ENCODE results near the gene EVI5L. TPM values are rescaled to one million over a fixed set of nuclear protein-coding genes. Genes with fewer than 3 reads are reported as not detected.

The EVI5L gene
- total and polyA plus RNA-seq, 2 of the 13 experiments (the other 11 are each of a cell fraction or from before 2014, with no cell fraction given), result 1.7 to 2.4 TPM

DNA sequence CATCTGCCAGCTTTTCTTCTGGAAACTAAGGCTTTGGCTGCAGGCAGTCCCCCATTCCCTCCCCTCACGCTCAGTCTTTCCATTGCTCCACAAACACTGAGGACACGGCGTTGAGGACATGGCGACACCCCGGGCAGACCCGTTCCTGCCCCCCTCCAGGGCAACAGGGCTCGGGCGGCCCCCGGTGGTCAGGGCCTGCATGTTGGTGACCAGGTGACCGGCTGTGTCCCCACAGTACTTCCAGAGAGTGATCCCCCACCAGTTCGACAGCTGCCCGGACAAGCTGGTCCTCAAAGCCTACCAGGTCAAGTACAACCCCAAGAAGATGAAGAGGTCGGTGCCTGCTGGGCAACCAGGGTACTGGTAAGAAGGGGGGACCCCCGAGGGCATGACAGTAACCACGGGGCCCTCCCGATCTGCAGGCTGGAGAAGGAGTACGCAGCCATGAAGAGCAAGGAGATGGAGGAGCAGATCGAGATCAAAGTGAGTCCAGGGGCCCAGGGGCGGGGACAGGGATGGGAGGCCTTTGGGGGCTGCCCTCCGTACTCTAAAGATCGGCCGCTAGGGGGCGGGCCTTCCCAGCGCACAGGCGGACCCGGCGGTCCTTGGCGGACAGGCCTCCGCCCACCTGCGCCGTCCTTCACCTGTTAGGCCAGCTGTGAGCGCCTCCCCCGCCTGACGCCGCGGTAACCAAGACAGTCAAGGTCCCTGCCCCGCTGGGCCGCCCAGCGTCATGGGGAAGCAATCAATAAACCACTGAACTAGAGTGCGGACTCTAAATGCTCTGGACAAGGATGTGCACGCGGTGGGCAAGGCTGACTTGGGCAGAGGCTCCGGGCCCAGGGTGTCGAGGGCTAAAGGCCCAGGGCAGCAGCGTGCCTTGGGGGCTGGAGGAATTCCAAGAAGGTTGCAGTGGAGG, 23.1 kb downstream of the EVI5L start (continued):
- TF ChIP-seq ZNF326 (CRISPR knock-in tag; IDR thresholded peaks at IDR 0.05; ENCODE audit: borderline replicate concordance) (no peak), TRIM24 (CRISPR knock-in tag; IDR thresholded peaks at IDR 0.05) (no peak), PBX3 (CRISPR knock-in tag; IDR thresholded peaks at IDR 0.05; ENCODE audit: borderline replicate concordance) (0 out of 2 replicates have a peak, but pooled peaks have one; percentile 50), ZBTB33 (CRISPR knock-in tag; IDR thresholded peaks at IDR 0.05) (peak; percentile 61; the same call in 1 of the 2 replicates), MTA1 (CRISPR knock-in tag; IDR thresholded peaks at IDR 0.05; ENCODE audit: borderline replicate concordance) (peak; percentile 99), ZBTB7A (CRISPR knock-in tag; IDR thresholded peaks at IDR 0.05) (peak; percentile 92), ZNF574 (CRISPR knock-in tag; IDR thresholded peaks at IDR 0.05) (peak; percentile 87), PHF20 (CRISPR knock-in tag; IDR thresholded peaks at IDR 0.05) (peak; percentile 33; the same call in 1 of the 2 replicates), ZNF83 (CRISPR knock-in tag; IDR thresholded peaks at IDR 0.05; ENCODE audit: borderline replicate concordance) (no peak), ZNF331 (CRISPR knock-in tag; IDR thresholded peaks at IDR 0.05) (peak; percentile 85), NCOA5 (CRISPR knock-in tag; IDR thresholded peaks at IDR 0.05) (no peak), ZNF333 (CRISPR knock-in tag; IDR thresholded peaks at IDR 0.05; ENCODE audit: borderline replicate concordance) (no peak), FOSL2 (CRISPR knock-in tag; IDR thresholded peaks at IDR 0.05) (peak; percentile 57; the same call in 1 of the 2 replicates), ATF7 (IDR thresholded peaks at IDR 0.05) (no peak), ATF7 (CRISPR knock-in tag; IDR thresholded peaks at IDR 0.05) (peak; percentile 83), SALL2 (CRISPR knock-in tag; IDR thresholded peaks at IDR 0.05) (peak; percentile 96), NFKB2 (CRISPR knock-in tag; IDR thresholded peaks at IDR 0.05; ENCODE audit: borderline replicate concordance) (peak; percentile 97; the same call in 1 of the 2 replicates)
- TF ChIP-seq, protein P1, sequence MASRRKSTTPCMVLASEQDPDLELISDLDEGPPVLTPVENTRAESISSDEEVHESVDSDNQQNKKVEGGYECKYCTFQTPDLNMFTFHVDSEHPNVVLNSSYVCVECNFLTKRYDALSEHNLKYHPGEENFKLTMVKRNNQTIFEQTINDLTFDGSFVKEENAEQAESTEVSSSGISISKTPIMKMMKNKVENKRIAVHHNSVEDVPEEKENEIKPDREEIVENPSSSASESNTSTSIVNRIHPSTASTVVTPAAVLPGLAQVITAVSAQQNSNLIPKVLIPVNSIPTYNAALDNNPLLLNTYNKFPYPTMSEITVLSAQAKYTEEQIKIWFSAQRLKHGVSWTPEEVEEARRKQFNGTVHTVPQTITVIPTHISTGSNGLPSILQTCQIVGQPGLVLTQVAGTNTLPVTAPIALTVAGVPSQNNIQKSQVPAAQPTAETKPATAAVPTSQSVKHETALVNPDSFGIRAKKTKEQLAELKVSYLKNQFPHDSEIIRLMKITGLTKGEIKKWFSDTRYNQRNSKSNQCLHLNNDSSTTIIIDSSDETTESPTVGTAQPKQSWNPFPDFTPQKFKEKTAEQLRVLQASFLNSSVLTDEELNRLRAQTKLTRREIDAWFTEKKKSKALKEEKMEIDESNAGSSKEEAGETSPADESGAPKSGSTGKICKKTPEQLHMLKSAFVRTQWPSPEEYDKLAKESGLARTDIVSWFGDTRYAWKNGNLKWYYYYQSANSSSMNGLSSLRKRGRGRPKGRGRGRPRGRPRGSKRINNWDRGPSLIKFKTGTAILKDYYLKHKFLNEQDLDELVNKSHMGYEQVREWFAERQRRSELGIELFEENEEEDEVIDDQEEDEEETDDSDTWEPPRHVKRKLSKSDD (CRISPR knock-in tag; IDR thresholded peaks at IDR 0.05; ENCODE audit: low read depth), result no peak; the same call in 1 of the 2 replicates
- TF ChIP-seq, protein P2, sequence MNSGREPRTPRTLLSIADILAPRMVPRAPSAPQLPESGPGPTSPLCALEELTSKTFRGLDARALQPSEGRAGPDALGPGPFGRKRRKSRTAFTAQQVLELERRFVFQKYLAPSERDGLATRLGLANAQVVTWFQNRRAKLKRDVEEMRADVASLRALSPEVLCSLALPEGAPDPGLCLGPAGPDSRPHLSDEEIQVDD (CRISPR knock-in tag; IDR thresholded peaks at IDR 0.05; ENCODE audit: borderline replicate concordance), result peak; percentile 82; the same call in 1 of the 2 replicates
